Loucy (cell line): ENCODE measurements around the gene VPS37C.

Experiments
- EZH2phosphoT487 ChIP-seq: fragments of 200-600 bp; IDR thresholded peaks from 2 replicates; pipeline ENCODE4 v1.6.1; 2018; ENCODE audit warnings: antibody characterized with exemption, mild to moderate bottlenecking, moderate library complexity, borderline replicate concordance
- TF ChIP-seq, protein P1 (sequence below): fragments of 200-600 bp; sonication (generic); conservative IDR thresholded peaks from 2 replicates; pipeline ENCODE4 v1.5.1; 2014; ENCODE audit warnings: mild to moderate bottlenecking, antibody characterized with exemption, low read length

DNA sequence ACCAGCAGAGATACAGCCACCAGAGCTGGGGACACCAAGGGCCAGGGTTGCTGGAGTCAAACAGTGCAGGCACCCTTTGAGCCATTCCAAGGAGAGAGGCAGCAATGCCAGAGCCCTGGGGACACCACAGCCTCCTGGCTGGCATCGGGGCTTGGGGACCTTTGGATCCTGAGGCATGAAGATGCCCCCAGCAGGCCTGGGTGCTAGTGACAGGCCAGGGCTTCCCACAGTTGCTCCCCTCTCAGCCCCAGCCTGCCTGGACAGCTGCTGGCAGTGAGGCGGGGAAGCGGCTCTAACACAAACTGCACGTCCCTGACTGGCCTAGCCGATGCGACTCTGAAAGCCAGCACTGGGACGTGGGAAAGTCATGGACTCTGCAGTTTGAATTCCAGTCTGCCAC is 56.3 kb downstream of the VPS37C start:
- TF ChIP-seq, protein P1, sequence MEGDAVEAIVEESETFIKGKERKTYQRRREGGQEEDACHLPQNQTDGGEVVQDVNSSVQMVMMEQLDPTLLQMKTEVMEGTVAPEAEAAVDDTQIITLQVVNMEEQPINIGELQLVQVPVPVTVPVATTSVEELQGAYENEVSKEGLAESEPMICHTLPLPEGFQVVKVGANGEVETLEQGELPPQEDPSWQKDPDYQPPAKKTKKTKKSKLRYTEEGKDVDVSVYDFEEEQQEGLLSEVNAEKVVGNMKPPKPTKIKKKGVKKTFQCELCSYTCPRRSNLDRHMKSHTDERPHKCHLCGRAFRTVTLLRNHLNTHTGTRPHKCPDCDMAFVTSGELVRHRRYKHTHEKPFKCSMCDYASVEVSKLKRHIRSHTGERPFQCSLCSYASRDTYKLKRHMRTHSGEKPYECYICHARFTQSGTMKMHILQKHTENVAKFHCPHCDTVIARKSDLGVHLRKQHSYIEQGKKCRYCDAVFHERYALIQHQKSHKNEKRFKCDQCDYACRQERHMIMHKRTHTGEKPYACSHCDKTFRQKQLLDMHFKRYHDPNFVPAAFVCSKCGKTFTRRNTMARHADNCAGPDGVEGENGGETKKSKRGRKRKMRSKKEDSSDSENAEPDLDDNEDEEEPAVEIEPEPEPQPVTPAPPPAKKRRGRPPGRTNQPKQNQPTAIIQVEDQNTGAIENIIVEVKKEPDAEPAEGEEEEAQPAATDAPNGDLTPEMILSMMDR: no peak
- no peak for TF ChIP-seq EZH2phosphoT487
